ENCODE data around the gene TTC7B. TPM values are rescaled to one million over a fixed set of nuclear protein-coding genes. Genes with fewer than 3 reads are reported as not detected.

The TTC7B gene
- total and polyA plus RNA-seq, 10 of the 15 experiments (the other 5 are each of a cell fraction or from before 2014, with no cell fraction given), result under 0.01 to 1.1 (median 0.26) TPM; not detected in 2

GRCh38 chr14:90755661-90756304, 60.4 kb downstream of the TTC7B start (continued):
- TF ChIP-seq PKNOX1 (IDR thresholded peaks at IDR 0.05), result no peak
- no peak for TF ChIP-seq RFX5 (IDR thresholded peaks at IDR 0.05; ENCODE audit: low read depth, low read length)
- TF ChIP-seq BACH1 (IDR thresholded peaks at IDR 0.05; ENCODE audit: borderline replicate concordance), result no peak
- TF ChIP-seq PRDM15 (CRISPR knock-in tag; IDR thresholded peaks at IDR 0.05), result no peak
- TF ChIP-seq ZNF687 (IDR thresholded peaks at IDR 0.05), result no peak
- TF ChIP-seq CBX5 (IDR thresholded peaks at IDR 0.05; ENCODE audit: low read depth), result no peak
